NCI-H345 treated with DMSO at 0.1 percent for 48 hours (cell line): Measurements from ENCODE around the gene MSN.
"Not testable (repeated sequence)": the region's sequence is repeated elsewhere in the genome, so short reads cannot be mapped to it uniquely, and the experiment has no call there.

ENCODE experiments used
- DNase-seq: peaks from one replicate; lab custom pipeline; 2025; ENCODE audit not compliant: unreplicated experiment; lab: John Stamatoyannopoulos, UW

MSN gene

DNA sequence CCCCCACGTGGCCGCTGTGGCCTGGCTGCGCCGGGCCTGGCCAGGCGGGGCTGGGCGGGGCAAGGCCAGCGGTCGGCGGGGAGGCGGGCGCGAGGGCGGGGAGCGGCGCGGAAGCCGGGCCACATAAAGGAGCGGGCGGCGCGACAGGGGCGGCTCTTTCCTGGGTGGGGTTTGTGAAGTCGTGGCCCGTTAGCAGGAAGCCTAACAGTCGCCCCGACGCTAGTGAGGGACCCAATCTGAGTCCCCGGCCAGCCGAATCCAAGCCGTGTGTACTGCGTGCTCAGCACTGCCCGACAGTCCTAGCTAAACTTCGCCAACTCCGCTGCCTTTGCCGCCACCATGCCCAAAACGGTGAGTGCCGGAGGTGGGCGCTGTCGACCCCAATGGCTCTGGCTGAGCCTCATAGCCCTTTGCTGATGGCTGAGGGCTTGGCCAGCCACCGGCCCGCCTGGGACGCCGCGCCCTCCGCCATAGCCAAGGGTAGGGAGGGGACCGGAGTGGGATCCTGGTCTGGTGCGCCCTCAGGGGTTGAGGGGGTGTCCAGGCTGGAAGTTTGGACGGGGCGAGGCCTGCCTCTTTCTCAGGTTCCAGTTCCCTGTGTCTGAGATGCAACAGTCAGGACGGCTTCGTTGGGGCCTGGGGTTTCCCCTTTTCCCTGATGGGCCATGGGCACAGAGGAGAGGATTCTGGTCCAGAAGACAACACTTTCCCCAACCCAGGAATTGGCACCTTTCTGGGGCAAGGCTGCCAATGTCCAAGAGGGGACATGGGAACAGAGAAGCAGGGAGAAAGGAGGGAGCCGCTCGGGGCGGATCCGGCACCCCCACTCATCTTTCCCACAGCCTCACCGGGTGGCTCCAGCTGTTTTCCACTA is at the start of gene MSN:
Gene MSN, plus strand, starts transcription at position 152 of the 874 bp plus-strand sequence. Its CDS starts 188 bp downstream, at position 340.
- DNase-seq, result no peak

DNA sequence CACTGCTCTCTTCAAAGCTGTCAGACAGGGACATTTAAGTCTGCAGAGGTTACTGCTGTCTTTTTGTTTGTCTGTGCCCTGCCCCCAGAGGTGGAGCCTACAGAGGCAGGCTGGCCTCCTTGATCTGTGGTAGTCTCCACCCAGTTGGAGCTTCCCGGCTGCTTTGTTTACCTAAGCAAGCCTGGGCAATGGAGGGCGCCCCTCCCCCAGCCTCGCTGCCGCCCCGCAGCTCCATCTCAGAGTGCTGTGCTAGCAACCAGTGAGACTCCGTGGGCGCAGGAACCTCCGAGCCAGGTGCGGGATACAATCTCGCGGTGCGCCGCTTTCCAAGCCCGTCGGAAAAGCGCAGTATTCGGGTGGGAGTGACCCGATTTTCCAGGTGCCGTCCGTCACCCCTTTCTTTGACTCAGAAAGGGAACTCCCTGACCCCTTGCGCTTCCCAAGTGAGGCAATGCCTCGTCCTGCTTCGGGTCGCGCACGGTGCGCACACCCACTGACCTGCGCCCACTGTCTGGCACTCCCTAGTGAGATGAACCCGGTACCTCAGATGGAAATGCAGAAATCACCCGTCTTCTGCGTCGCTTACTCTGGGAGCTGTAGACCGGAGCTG is 47.3 kb upstream of the MSN start:
- not testable (repeated sequence) for DNase-seq

DNA sequence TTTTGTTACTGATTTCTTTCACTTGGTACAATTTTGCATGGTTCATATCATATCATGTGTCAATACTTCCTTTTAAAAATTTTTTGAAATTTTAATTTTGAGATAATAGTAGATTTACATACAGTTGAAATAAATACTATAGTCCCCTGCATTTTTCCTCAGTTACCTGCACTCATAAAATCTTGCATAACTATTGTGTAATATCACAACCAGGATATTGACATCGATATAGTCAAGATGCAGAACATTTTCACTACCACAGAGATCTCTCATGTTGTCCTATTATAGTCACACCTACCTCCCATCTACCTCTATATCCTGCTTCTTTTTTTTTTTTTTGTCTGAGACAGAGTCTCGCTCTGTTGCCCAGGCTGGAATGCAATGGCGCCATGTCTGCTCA is 36.7 kb upstream of the MSN start:
- no peak for DNase-seq

DNA sequence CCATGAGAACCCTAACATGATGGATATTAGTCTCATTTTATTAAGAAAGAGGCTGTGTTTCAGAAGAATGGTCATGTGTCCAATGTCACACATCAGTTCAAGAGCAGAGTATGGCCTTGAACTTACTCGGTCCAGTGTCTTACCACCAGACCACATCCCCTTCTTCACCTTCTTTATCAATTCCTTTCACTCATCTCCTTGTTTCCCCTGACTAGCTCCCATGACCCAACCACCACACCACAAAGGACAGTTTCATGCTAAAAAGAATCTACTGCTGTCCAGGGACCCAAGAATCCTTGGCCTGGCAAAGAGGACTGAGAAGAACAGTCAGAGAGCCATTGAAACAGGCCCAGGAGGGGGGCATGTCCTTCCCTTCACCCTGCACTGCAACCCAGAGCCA is 33.6 kb upstream of the MSN start:
- no peak for DNase-seq

DNA sequence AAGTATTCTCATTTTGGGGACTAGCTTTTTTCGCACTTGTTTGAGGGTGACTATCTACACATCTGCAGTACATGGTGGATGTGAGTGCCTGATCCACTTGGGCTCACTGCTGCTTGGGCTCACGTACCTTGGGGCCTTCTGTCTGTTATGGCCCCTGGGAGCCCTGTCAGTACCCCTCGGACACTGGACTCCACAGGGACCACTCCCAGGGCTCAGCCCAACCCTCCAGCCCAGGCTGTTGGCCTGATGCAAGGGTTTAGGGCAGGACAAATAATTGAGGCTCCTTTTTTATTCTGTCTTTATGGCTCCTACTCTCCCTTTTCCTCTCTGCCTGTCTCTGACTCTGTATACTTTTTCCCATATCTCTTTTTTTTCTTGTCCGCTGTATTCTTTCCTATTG is 32.7 kb upstream of the MSN start:
- no peak for DNase-seq

DNA sequence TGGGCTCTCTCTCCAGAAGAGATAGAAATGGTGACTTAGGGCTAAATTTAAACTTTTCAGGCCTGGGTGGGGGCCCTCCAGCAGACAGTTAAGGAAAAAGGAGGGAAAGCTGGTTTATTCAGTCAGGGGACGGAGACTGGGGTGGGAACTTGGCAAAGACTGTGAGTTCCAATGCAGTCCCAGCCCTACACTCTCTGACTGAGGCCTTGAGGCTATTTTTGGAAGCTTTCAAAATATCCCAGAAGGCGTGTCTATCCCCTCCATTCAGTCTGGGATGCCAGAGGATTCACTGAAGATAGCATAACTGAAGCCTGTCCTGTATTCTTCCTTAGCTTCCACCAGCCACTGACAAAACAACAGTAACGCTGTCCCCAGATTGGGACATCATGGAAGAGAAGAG is 32.1 kb upstream of the MSN start:
- DNase-seq, result no peak

DNA sequence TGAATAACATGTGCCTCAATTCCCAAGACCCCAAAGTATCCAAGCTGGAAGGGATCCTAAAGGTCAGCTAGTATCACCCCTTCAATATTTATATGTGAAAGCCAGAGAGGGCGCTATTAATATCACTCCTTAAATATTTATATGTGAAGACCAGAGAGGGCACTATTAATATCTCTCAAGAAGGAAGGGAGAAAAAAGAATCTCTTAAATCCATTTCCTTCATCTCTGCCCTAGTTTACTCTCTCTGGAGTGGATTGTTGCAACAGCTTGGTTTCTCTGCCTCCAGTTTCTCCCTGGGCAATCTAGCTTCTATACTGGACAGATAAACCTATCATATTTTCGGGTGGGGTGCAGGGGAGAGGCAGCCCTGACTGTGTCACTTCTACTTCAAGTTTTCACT is 31.6 kb upstream of the MSN start:
- DNase-seq, result no peak

DNA sequence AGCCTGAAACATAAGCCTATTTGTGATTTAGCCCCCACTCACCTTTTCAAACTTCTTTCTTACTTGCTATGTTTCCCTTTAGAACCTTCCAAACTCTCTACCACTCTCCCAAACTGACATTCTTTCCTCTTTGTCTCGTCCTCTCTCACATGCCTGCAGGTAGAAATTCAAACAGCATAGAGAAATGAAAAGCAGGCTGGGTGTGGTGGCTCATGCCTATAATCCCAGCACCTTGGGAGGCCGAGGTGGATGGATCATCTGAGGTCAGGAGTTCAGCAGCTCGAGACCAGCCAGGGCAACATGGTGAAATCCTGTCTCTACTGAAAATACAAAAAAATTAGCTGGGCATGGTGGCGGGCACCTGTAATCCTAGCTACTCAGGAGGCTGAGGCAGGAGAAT is 31.2 kb upstream of the MSN start:
- DNase-seq, result not testable (repeated sequence)

DNA sequence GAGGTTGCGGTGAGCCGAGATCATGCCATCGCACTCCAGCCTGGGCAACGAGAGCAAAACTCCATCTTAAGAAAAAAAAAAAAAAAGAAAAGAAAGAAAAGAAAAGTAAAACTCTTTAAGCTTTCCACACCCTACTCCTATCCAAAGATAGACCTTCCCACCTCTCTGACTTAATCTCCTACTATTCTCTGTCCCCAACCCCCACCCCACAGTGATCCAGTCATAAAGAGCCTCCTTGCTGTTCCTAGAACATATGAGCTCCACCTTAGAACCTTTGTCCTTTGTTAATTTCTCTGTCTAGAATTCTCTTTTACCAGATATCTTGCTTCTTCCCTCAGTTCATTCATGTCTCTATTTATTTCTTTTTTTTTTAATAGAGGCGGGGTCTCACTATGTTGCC is 30.1 kb upstream of the MSN start:
- DNase-seq, result no peak

DNA sequence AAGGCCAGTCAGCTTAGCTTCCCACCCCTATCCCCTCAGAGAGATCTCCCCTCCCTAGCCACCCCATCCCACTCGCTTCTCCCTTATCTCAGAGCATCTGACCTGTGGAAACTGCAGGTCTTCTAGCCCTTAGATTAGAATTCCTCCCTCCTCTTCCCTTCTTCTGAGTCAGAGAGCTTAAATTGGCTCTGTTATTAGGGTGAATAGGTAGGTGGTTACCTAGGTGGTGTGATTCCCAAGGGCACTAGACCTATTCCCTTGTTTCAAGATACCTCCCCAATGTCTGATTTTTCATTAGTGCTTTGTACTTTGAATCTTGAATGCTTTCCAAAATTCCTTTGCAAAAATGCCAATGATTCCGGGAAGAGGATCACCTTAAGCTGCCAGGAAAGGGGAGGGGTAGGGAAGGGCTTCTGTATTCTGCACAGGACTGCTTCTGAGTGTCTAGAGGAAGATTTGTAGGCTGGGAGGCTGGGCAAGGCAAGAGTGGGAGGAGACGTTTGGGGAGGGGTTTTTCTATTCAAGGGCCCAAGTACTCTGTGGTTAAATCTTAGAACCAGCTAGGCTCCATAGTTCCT is 24.5 kb upstream of the MSN start:
- DNase-seq, result no peak

DNA sequence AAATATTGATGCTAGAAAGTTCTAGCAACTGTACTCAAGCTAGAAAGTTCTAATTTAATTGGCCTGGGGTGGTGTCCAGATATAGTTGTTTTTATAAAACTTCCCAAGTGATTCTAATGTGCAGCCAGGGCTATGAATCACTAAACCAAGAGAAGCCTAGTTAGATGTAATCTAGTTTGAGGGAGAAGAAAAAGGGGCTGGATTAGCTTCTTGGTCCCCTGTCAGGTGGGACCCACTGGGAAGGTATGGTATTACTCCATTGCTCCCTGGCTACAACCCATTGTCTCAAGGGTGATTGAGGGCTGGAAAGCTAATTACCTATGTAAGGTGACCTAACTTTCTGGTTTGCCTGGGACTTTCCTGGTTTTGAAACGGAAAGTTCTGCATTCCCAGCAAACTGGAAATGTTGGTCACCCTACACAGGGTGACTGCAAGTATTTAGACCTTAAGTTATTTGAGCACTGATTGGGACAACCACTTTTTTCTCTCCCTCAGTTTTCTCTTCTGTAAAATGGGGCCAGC is 23.9 kb upstream of the MSN start:
- DNase-seq, result no peak

DNA sequence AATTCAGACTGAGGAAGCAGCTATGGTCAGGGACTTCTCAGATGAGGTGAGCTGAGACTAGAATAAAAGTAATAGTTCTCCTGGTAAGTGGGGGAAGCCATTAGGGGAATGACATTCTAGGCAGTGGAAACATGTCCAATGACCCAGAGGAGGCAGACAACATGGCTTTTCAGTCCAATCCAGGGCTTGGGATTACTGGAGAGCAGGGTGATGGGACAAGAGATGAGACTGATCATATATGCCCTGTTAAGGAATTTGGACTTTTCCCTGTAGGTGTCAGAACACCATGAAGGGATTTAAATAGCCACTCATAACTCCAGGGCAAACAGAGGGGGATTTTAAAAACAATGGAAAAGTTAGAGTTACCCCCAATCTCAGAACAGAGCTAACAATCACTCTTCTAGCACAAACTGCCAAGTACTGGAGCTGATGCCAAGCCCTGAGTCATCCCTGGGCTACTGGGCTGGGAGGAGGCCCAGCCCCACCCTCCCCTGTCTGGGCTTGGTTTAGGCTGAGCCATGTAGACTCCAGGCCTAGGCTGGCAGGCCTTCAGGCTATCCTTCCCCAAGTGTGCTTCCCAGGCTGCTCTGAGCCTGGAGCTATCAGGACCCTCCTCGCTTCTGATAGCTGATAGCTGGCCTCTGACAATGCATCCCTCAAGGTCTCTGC is 22.7 kb upstream of the MSN start:
- no peak for DNase-seq

DNA sequence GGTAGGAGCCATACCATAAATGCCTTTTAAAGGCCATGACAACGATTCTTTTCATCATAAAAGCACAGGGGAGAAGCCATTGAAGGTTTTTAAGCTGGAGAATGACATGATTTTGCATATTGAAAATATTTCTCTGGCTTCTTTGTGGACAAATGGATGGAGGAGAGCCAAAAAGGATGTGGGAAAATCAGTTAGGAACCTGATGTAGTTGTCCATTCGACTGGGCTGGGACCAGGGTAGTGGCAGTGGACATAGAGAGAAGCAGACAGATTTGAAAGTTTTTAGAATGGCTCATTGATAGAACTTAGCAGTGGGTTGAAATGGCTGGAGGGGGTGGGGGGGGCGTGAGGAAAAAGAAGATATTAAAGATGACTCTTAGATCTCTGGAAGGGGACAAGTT is 19.7 kb upstream of the MSN start:
- no peak for DNase-seq

DNA sequence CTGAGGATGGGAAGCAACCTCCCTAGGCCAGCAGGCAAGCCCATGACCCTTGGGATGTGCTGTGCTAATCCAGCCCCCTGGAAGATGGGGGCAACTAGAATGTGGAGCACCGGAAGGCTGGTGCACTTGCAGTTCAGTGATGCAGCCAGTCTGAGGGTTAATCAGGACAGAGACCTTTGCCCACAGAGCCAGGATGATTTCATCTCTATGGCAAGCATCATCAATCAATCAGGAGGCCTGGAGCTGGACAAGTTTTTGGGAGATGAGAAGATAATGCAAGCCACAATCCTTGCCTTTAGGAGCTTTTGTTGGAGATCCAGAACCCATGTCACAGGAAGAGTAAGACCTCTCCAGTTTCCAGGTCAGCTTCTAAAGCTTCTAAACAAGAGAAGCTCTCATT is 15.4 kb upstream of the MSN start:
- no peak for DNase-seq

DNA sequence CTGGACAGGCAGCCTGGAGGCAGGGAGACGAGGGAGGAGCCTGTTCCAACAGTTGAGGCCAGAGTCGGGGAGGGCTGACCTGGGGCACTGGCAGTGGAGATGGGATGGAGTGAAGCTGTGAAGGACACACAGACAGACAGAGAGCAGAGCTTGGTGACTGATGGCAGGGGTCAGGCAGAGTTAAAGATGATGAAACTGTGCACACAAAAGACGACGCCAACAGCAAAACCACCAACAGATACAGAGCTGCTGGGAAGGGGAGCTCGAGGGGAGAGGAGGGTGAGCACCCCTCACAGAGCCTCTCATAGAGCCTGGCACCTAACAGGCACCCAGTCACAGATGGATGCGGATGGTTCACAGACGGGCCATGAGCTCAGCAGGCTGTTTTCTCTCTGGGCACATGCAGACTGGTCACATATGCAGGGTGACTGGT is 10.4 kb upstream of the MSN start:
- DNase-seq, result not testable (repeated sequence)

DNA sequence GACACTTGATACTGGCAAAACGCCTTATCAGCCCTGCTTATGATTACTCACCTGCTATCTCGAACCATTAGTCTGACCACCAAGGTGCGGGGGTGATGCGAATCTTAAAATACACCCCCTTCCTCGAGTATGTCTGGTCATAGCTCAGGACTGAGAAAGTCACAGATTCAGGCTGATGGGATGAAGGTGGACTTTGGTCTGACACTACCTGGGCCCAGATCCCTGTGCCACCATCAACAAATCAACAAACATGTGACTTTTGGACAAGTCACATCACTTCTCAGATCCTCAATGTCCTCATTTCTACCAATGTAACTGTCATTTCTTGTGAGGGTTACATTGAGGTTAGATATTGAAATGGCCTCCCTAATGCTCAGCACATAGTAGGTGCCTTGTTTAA is 9.8 kb upstream of the MSN start:
- DNase-seq, result no peak

DNA sequence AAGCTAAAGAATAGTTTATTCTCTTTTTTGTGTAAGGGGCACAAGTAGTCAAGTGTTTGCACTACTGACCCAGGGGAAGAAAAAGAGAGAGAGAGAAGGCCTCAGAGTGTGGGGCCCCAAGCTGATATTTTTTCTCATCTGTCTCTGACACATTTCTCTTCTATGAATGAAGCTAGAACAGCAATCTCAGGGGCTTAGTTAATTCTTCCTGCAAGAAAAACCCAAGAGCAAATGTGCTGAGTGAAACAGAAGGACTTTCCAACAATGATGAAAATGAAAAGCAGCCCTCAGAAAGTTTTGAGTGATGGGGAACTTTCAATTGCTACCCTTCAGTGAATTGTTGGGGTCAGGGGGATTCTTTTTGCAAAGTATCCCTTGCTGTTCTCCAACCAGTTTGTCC is 9.2 kb upstream of the MSN start:
- no peak for DNase-seq

DNA sequence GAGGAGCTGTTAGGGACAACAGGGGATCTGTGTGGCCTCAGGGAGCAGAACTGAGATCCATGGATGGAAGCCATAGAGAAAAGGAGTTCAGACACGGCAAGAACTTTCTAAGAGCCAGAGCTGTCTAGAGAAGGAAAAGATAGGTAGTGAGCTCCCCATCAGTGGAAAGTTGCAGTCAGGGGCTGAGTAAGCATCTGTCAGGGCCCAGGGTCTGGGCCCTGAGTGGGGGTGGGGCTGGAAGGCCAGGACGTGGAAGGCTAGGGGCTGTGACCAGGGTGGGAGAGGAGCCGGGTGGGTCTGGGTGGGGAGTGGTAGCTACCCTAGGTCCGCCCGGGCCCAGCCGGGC is 324 bp upstream of the MSN start:
- no peak for DNase-seq

DNA sequence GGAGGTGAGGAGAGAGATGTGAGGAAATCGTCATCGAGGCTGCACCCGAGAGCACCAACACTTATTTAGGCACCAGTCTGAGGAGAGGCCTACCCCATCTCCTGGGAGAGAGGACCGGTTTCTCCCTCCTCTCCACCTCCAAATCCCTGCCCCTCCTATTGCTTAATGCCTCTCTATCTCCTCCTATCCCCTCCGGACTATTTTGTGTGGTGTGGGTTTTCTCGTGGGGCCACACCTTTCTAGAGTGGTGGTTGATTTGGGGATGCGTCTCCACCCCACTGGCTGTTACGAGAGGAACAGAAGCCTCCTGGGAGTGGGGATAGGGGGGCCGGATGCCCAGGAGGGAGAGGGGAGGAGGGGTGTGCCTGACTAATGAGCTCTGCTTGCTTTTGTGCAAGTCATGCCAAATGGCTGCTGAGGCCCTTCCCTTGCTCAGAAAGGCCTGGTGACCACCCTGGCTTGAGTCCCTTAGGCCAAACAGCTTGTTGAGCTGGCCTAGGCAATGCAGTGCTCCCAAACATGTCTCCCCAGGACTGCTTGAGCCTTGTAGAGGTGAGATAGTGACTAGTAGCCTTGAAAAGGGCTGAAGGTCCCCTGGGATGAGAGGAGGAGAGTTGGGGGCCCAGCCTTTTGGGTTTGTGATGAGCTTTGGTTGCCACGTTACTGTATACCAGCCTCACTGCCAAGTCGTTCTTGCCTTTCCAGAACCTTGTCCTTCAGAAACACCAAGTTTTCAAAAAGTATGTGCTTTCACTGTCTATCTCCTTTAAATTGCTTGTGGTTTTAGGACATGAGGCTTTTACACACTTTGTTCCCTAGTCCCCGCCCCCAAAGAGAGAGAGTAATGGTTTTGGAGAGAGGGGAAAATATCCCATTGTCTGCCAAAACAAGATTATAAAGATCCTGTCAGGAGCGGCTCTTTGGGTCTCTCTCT is 1.2 kb downstream of the MSN start:
- no peak for DNase-seq

DNA sequence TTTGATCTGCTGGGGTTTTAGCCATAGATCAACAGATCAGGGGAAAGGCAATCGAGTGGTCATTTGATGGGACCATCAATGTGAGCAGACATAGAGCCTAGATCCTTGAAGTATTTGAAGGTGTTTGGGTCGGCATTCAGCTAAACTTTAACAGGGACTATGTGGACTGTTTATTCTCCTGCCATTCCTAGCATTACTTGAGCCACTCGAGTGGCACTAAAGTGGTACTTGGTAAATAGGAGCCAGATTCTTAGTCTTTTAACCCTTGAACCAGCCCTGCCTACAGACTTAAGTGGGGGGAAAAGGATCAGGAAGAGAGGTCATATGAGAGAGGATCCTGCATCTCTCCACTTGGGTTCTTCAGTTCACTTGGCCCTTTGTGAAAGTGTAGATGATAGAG is 3.8 kb downstream of the MSN start:
- DNase-seq, result no peak

DNA sequence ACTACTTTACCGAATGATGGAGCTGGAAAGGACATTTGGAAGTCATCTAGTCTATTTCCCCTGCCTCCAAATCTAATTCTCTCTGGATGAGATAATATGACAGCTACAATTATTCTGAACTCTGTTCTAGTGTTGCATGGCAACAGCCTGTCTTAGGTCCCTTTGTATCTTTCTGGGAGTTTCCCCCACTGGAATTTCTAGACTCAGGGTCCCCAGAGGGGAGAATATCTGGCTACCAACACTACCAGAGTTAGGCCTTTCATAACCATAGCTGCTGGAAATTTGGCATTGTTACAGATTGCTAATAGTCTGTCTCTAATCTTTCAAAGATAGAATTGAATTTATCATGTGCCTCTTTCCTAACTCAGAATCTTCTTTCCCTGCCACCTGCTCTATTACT is 4.5 kb downstream of the MSN start:
- DNase-seq, result no peak
